Central memory CD8-positive, alpha-beta T cell (primary cell): Measurements from ENCODE around the gene PSMA7.

Source experiments
- ATAC-seq: fragments of 150-1000 bp; cut with Tn5 transposase; replicated peaks from 2 replicates; pipeline ENCODE4 v1.10.0; 2022; ENCODE audit warnings: mild to moderate bottlenecking, moderate FRiP score, moderate number of reproducible peaks; ENCODE audit not compliant: poor library complexity, severe bottlenecking; ENCODE audit errors: extremely low read depth
- DNase-seq, 2 donors: peaks; one replicate each; pipeline ENCODE4 v3.0.0; 2021; ENCODE audit warnings: low spot score in 2 of 2
- H3K27ac Mint-ChIP-seq: one replicate; pipeline ENCODE4 v1.8.0; 2022; ENCODE audit warnings: low read depth, mild to moderate bottlenecking, moderate library complexity, mixed read lengths
- H3K27me3 Mint-ChIP-seq: one replicate; pipeline ENCODE4 v1.8.0; 2022; ENCODE audit warnings: mixed read lengths
- H3K36me3 Mint-ChIP-seq: one replicate; pipeline ENCODE4 v1.8.0; 2022; ENCODE audit warnings: mild to moderate bottlenecking, moderate library complexity, mixed read lengths; ENCODE audit not compliant: insufficient read depth
- H3K4me1 Mint-ChIP-seq: one replicate; pipeline ENCODE4 v1.8.0; 2022; ENCODE audit warnings: mixed read lengths
- H3K4me3 Mint-ChIP-seq: one replicate; pipeline ENCODE4 v1.8.0; 2022; ENCODE audit warnings: mild to moderate bottlenecking, moderate library complexity, mixed read lengths
- H3K9me3 Mint-ChIP-seq: one replicate; pipeline ENCODE4 v1.8.0; 2022; ENCODE audit warnings: mixed read lengths

PSMA7 gene

DNA sequence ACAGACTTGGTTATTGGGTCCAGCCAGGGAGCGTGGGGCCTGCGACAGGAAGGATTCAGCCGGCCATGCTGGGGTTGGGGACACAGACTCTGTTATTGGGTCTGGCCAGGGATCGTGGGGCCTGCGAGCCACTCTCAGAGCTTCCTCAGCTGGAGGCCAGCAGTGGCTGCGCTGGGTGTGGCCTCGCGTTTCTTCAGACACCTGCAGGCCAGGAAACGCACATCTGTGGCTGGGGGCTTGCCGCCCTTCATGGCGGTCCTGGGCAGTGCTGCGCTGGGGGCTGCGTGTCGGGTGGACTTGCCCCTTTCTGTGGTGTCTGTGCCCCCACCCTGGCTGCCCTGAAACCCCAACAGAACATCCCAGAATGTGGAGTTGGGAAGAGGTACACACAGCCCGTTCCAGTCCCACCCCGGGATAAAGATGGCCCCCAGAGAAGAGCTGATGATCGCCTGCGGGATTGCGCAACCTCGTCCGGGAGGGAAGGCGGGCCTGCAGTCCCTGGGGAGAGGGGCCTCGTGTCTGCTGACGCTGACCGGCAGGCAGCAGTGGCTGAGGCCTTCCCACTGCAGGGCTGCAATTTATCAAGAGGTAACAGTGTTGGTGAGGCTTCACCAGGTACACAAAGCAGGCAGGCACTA is 22.7 kb upstream of the PSMA7 start:
- peaks cover 10% of the 10 kb centered on the region for H3K36me3 Mint-ChIP-seq
- H3K27me3 Mint-ChIP-seq = no peaks in the 10 kb centered on the region
- DNase-seq (no peak), ATAC-seq (no peak)
- no peak overlapping the region for H3K27ac Mint-ChIP-seq
- H3K4me3 Mint-ChIP-seq = no peak overlapping the region
- H3K4me1 Mint-ChIP-seq = no peaks in the 10 kb centered on the region
- H3K9me3 Mint-ChIP-seq = no peaks in the 10 kb centered on the region

DNA sequence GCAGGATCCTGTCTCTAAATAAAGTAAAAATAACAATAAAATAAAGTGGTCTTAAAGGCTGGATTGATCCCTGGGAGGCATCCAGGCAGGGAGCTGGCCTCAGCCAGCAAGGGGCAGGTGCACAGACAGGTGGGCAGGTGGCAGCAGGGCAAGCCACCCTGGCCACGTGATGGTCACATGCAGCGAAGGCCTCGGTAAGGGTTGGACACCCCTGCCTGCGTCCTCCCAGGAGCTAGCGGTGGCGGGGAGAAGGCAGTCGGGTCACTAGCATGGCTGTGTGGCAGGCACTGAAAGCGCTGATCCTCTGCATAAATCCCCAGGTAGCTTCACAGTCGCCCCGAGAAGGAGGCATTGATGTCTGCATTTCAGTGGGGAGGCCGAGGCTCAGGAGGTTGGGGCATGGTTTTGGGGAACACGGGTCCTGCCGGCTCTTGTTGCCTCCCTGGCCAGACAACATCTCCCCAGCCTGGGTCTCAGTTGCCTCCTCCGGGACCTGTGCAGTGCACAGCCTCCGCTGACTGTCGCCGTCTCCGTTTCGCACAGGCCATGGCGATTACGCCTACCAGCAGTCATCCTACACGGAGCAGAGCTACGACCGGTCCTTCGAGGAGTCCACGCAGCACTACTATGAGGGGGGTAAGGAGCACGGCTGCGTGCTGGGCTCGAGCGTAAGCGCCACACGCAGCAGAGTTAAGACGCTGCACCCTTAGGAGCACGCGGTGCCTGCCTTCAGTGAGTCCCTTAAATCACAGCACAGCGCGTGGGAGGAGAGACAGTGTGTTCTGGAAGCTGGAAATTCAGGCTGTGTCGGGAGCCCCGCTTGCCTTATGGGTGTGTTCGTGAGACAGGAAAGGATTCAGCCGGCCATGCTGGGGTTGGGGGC is 21.9 kb upstream of the PSMA7 start:
- H3K4me1 Mint-ChIP-seq = no peaks in the 10 kb centered on the region
- ATAC-seq (no peak), DNase-seq (no peak)
- no peak overlapping the region for H3K27ac Mint-ChIP-seq
- peaks cover 14% of the 10 kb centered on the region for H3K36me3 Mint-ChIP-seq
- H3K4me3 Mint-ChIP-seq = no peak overlapping the region
- no peaks in the 10 kb centered on the region for H3K27me3 Mint-ChIP-seq
- no peaks in the 10 kb centered on the region for H3K9me3 Mint-ChIP-seq

DNA sequence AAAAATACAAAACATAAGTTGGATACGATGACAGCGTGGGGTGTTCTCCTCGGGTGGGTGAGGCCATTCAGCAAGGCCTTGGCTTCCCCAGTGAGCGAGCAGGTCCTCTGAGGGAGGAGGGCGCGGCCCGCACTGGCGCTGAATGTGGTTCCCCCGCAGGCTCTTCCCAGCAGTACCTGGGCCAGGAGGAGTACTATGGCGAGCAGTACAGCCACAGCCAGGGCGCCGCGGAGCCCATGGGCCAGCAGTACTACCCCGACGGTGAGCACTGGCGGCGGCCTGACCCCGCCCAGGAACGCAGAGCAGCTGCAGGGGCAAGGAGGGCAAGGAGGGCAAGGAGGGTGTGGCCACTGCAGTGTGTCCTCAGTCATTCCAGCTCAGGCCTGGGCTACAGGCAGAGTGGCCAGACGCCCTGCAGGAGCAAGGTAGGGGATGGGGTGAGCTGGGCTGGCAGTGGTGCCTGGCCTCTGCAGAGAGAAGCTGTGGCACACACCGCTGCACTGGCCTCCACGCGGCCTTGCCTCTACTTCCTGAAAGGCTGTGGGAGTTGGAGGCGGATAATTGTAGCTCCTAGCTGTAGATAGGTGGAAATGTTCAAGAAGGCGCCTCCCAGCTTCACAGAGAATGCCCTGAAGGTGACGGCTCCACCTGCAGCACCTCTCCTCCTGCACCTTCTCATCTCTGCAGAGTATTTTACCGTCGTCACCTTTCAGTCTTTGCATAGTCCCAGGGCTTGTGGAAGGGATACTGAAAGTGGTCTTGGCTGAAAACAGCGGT is 21.0 kb upstream of the PSMA7 start:
- no peaks in the 10 kb centered on the region for H3K27me3 Mint-ChIP-seq
- H3K27ac Mint-ChIP-seq = no peak overlapping the region
- DNase-seq (no peak), ATAC-seq (no peak)
- peaks cover 16% of the 10 kb centered on the region for H3K36me3 Mint-ChIP-seq
- no peak overlapping the region for H3K4me3 Mint-ChIP-seq
- H3K4me1 Mint-ChIP-seq = peaks cover 7% of the 10 kb centered on the region
- no peaks in the 10 kb centered on the region for H3K9me3 Mint-ChIP-seq

DNA sequence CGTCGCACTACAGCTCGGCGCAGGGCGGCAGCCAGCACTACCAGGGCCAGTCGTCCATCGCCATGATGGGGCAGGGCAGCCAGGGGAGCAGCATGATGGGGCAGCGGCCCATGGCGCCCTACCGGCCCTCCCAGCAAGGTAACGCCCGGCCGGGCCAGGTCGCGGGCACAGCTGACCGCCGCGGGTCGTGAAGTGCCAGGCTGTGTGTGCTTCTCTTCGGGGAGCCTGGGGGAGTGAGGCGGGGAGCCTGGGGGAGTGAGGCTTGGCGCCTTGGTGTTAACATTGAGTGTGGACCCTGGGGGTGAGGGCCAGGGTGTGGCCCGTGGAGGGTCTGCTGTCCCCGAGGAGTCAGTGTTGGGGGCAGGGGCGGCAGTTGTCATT is 20.3 kb upstream of the PSMA7 start:
- H3K27me3 Mint-ChIP-seq = no peaks in the 10 kb centered on the region
- H3K4me3 Mint-ChIP-seq = no peak overlapping the region
- H3K36me3 Mint-ChIP-seq = peaks cover 18% of the 10 kb centered on the region

DNA sequence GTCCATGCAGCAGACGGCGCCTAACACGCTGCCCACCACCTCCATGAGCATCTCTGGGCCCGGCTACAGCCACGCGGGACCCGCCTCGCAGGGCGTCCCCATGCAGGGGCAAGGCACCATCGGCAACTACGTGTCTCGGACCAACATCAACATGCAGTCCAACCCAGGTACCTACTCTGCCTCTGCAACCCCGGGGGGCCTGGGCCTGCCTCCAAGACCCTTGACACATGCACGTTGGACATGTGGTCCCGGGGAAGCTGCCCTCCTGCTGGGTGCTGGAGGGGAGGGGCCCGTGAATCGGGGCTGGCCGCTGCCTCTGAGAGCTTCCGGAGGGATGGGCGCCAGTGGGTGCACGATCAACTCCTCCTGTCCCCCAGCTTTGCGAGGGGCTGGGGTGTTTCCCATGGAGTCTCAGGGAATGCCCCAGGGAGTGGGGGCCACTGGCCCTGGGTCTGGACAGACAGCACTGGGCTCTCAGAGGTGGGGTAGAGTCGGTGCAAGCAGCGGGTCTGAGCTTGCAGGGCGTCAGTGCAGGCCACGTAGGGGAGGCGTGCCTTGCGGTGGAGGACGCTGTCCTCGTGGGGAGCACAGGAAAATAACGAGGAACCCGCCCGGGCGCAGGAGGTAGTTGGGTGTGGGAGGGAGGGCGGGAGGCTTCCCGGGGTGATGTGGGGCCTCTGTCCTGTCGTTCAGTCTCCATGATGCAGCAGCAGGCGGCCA is 19.7 kb upstream of the PSMA7 start:
- DNase-seq (no peak), ATAC-seq (no peak)
- no peaks in the 10 kb centered on the region for H3K9me3 Mint-ChIP-seq
- H3K36me3 Mint-ChIP-seq = peaks cover 19% of the 10 kb centered on the region
- H3K27me3 Mint-ChIP-seq = no peaks in the 10 kb centered on the region
- peaks cover 7% of the 10 kb centered on the region for H3K4me1 Mint-ChIP-seq
- H3K4me3 Mint-ChIP-seq = no peak overlapping the region
- no peak overlapping the region for H3K27ac Mint-ChIP-seq

More for the DNA sequence above, 20.3 kb upstream of the PSMA7 start:
- no peak for DNase-seq
- Mint-ChIP-seq H3K4me1 (peaks cover 7% of the 10 kb centered on the region), H3K9me3 (no peaks in the 10 kb centered on the region), H3K27ac (no peak overlapping the region)
- ATAC-seq = no peak

DNA sequence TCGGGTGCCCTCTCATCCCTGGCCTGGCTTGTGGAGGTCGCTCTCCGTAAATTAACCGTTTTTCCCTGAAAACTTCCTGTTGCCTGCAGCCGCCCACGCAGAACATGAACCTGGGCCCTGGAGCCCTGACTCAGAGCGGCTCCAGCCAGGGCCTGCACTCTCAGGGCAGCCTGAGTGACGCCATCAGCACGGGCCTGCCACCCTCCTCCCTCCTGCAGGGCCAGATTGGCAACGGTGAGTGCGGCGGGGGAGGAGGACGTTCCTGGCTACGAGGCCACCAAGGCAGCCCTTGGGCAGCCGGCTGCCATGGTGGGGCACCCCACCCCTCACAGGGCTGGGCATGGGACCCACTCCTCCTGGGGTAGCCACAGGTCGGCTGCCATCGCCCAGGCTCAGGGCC is 18.2 kb upstream of the PSMA7 start:
- Mint-ChIP-seq H3K4me1 (peaks cover 7% of the 10 kb centered on the region), H3K4me3 (no peak overlapping the region), H3K36me3 (peaks cover 20% of the 10 kb centered on the region), H3K27me3 (no peaks in the 10 kb centered on the region), H3K9me3 (no peaks in the 10 kb centered on the region), H3K27ac (no peak overlapping the region)
- DNase-seq (no peak), ATAC-seq (no peak)

DNA sequence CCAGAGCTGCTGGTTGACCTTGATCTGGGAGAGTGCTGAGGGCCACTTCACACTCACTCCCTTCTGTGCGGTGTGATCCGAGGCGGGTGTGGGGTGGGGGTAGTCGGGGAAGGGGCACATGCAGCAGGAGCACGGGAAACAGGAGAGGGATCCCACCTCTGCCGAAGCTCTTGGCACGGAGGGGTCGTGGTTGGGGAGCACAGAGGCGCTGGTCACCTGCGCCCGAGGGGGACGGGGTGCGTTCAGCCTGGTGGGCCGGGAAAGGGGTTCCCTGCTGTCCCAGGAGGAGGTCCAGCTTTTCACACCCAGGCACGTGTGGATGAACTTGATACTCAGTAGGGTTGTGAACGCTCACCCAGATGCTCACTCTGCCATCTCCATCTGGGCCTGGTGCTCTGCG is 17.7 kb upstream of the PSMA7 start:
- peaks cover 20% of the 10 kb centered on the region for H3K36me3 Mint-ChIP-seq
- peaks cover 7% of the 10 kb centered on the region for H3K4me1 Mint-ChIP-seq
- ATAC-seq (no peak), DNase-seq (no peak)
- no peak overlapping the region for H3K4me3 Mint-ChIP-seq
- H3K27me3 Mint-ChIP-seq = no peaks in the 10 kb centered on the region
- no peak overlapping the region for H3K27ac Mint-ChIP-seq
- no peaks in the 10 kb centered on the region for H3K9me3 Mint-ChIP-seq

DNA sequence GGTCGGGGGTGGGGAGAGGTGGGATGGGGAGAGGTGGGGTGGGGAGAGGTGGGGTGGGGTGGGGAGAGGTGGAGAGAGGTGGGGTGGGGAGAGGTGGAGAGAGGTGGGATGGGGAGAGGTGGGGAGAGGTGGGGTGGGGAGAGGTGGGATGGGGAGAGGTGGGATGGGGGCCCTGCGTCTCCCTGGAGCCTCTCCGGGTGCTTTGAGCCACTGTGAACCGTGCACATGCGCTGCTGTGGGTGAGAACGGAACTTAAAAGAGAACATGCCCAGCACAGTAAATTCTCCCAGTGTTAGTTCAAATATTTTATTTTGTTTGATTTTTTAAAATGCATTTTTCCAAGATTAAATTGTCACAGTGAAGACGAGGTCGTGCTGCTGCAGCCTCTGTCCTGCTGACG is 17.1 kb upstream of the PSMA7 start:
- ATAC-seq = no peak
- no peak for DNase-seq
- Mint-ChIP-seq H3K27me3 (no peaks in the 10 kb centered on the region), H3K9me3 (no peaks in the 10 kb centered on the region), H3K36me3 (peaks cover 23% of the 10 kb centered on the region), H3K4me3 (no peak overlapping the region), H3K27ac (no peak overlapping the region), H3K4me1 (peaks cover 7% of the 10 kb centered on the region)

DNA sequence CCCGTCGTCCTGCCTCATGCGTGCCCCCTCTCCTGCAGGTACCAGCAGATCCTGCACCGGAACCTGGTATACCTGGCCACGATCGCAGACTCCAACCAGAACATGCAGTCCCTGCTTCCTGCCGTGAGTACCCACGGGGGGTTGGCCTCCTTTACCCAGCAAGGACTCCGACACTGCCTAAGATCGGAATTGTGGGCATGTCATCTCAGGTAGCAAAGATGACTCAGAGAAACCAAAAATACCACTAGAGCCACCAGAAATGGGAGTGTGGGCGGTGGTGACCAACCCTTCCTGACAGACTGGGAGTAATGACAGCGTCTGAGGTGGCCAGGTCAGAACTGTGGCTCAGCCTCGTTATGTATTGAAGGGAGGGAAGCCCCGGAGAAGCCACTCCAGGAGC is 16.6 kb upstream of the PSMA7 start:
- H3K27me3 Mint-ChIP-seq = no peaks in the 10 kb centered on the region
- peaks cover 23% of the 10 kb centered on the region for H3K36me3 Mint-ChIP-seq
- no peak overlapping the region for H3K27ac Mint-ChIP-seq
- H3K4me1 Mint-ChIP-seq = peaks cover 7% of the 10 kb centered on the region
- H3K4me3 Mint-ChIP-seq = no peak overlapping the region
- no peak for ATAC-seq
- H3K9me3 Mint-ChIP-seq = no peaks in the 10 kb centered on the region
- no peak for DNase-seq

DNA sequence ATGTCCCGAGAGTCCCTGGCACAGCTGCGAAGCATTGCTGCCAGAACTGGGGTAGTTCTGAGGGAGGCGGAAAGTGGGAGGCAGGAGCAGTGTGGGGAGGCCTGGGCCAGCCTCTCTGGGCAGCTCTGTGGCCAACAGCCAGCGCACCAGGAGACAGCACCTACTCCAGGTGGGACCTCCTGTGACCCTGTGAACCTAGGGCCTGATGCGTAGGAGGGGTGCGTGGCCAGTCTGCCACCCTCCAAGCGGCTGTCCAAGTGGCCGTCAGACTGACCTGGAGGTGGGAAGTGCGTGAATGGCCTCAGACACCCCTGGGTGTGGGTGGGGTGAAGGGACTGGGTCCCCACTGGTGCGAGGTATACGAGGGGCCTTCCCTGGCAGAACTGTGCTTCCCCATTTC is 15.9 kb upstream of the PSMA7 start:
- Mint-ChIP-seq H3K4me1 (peaks cover 7% of the 10 kb centered on the region), H3K27ac (peak overlapping the region; percentile 55), H3K4me3 (no peak overlapping the region), H3K36me3 (peaks cover 25% of the 10 kb centered on the region), H3K9me3 (no peaks in the 10 kb centered on the region), H3K27me3 (no peaks in the 10 kb centered on the region)
- ATAC-seq = no peak
- DNase-seq = no peak

DNA sequence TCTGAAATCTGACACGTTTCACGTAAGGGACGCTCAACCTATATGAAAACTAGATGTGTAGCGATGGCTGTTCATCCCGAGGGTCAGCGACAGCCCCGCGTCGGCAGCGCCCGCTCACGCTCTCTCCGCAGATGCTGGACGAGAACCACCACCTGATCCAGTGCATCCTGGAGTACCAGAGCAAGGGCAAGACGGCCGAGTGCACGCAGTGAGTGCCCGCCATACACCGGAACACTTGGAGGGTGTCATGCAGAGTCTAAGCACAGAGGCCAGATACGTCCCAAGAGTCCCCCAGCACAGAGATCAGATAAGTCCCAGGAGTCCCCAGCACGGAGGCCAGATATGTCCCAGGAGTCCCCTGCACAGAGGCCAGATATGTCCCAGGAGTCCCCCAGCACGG is 15.3 kb upstream of the PSMA7 start:
- H3K4me1 Mint-ChIP-seq = peaks cover 7% of the 10 kb centered on the region
- H3K9me3 Mint-ChIP-seq = no peaks in the 10 kb centered on the region
- ATAC-seq (no peak), DNase-seq (no peak)
- peaks cover 22% of the 10 kb centered on the region for H3K36me3 Mint-ChIP-seq
- H3K27ac Mint-ChIP-seq = peak overlapping the region; percentile 55
- no peak overlapping the region for H3K4me3 Mint-ChIP-seq
- H3K27me3 Mint-ChIP-seq = no peaks in the 10 kb centered on the region

DNA sequence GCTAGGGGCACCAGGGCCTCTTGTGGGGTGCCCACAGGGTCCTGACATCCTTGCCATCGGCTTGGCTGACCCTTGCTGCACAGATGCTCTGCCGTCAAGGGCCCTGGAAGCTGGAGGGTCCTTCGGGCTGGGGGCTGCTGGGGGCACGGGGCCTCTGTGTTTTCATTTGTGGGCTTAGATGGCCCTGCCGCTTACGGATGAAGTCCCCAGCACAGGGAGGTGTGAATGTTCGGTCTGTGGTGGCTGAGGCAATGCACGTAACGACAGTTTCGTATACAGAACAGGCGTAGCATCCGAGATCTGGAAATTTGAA is 14.8 kb upstream of the PSMA7 start:
- H3K4me1 Mint-ChIP-seq = peaks cover 7% of the 10 kb centered on the region
- no peaks in the 10 kb centered on the region for H3K27me3 Mint-ChIP-seq
- H3K9me3 Mint-ChIP-seq = no peaks in the 10 kb centered on the region
- no peak for DNase-seq
- H3K27ac Mint-ChIP-seq = no peak overlapping the region
- ATAC-seq = no peak
- H3K4me3 Mint-ChIP-seq = no peak overlapping the region
- peaks cover 22% of the 10 kb centered on the region for H3K36me3 Mint-ChIP-seq
